Kasumi-1 (cell line): ENCODE results near the gene NOS2.
"Not testable (repeated sequence)": the region's sequence is repeated elsewhere in the genome, so short reads cannot be mapped to it uniquely, and the experiment has no call there.

ENCODE experiments used
- DNase-seq, 2 experiments: peaks; one replicate each; lab custom pipeline; 2025; lab: John Stamatoyannopoulos, UW

The NOS2 gene

GRCh38 chr17:27800522-27800921, at the start of gene NOS2:
TSS of gene NOS2 (minus strand) at chr17:27800529. CDS start at chr17:27798809, 1,720 bp downstream.
- no peak for DNase-seq

GRCh38 chr17:27849474-27850185, 49.3 kb upstream of the NOS2 start:
- DNase-seq, result no peak

GRCh38 chr17:27848931-27849330, 48.6 kb upstream of the NOS2 start:
- DNase-seq, result no peak

GRCh38 chr17:27846808-27847307, 46.5 kb upstream of the NOS2 start:
- DNase-seq, result not testable (repeated sequence)

- DNase-seq, result peak; percentile 75 to 86
Observed at GRCh38 chr17:27846042-27846655, 45.8 kb upstream of the NOS2 start.

- DNase-seq, result no peak
Observed at GRCh38 chr17:27845264-27846041, 45.1 kb upstream of the NOS2 start.

- DNase-seq, result no peak
Observed at GRCh38 chr17:27840688-27841087, 40.4 kb upstream of the NOS2 start.

GRCh38 chr17:27840406-27840678, 40.0 kb upstream of the NOS2 start:
- DNase-seq, result not testable (repeated sequence)

GRCh38 chr17:27839571-27840405, 39.5 kb upstream of the NOS2 start:
- not testable (repeated sequence) for DNase-seq

GRCh38 chr17:27838607-27839006, 38.3 kb upstream of the NOS2 start:
- not testable (repeated sequence) for DNase-seq

GRCh38 chr17:27837769-27838168, 37.4 kb upstream of the NOS2 start:
- not testable (repeated sequence) for DNase-seq

GRCh38 chr17:27836651-27837050, 36.3 kb upstream of the NOS2 start:
- DNase-seq, result no peak

- no peak for DNase-seq
Observed at GRCh38 chr17:27834571-27834970, 34.2 kb upstream of the NOS2 start.

- no peak for DNase-seq
Observed at GRCh38 chr17:27832831-27833230, 32.5 kb upstream of the NOS2 start.

GRCh38 chr17:27829888-27830287, 29.6 kb upstream of the NOS2 start:
- not testable (repeated sequence) for DNase-seq

- DNase-seq, result not testable (repeated sequence)
Observed at GRCh38 chr17:27829143-27829711, 28.9 kb upstream of the NOS2 start.

GRCh38 chr17:27825459-27825858, 25.1 kb upstream of the NOS2 start:
- no peak for DNase-seq

GRCh38 chr17:27824745-27825144, 24.4 kb upstream of the NOS2 start:
- no peak for DNase-seq

- DNase-seq, result no peak
Observed at GRCh38 chr17:27824176-27824715, 23.9 kb upstream of the NOS2 start.

- not testable (repeated sequence) for DNase-seq
Observed at GRCh38 chr17:27822108-27822507, 21.8 kb upstream of the NOS2 start.

- no peak for DNase-seq
Observed at GRCh38 chr17:27821318-27821717, 21.0 kb upstream of the NOS2 start.
